Measurements from ENCODE around the gene TBC1D22A.

The TBC1D22A gene

GRCh38 chr22:46795845-46796565, 33.6 kb downstream of the TBC1D22A start:
- H3K36me3 ChIP-seq (ENCODE audit: control insufficient read depth in 2 of 2, insufficient read depth in 2 of 2, low read length in 2 of 2): peaks cover 28 to 37% of the 10 kb centered on the region in 2 donors
- H3K27me3 ChIP-seq (ENCODE audit: control insufficient read depth in 1 of 2, insufficient read depth in 2 of 2, low read length in 2 of 2): no peaks in the 10 kb centered on the region
- no peak overlapping the region for H3K4me3 ChIP-seq (ENCODE audit: low read length in 2 of 2)
- no peaks in the 10 kb centered on the region for H3K9me3 ChIP-seq (ENCODE audit: control insufficient read depth in 2 of 2, low read length in 2 of 2)
- H3K9ac ChIP-seq (ENCODE audit: low read length in 2 of 2): no peak overlapping the region
- H3K4me1 ChIP-seq (ENCODE audit: control insufficient read depth, insufficient read depth, low read length): peaks cover 8% of the 10 kb centered on the region
- H3K27ac ChIP-seq (ENCODE audit: low read length): no peak overlapping the region

- Histone ChIP-seq H3K9ac (ENCODE audit: low read length in 2 of 2) (no peak overlapping the region), H3K36me3 (ENCODE audit: control insufficient read depth in 2 of 2, insufficient read depth in 2 of 2, low read length in 2 of 2) (peaks cover 28 to 37% of the 10 kb centered on the region in 2 donors), H3K4me3 (ENCODE audit: low read length in 2 of 2) (no peak overlapping the region), H3K9me3 (ENCODE audit: control insufficient read depth in 2 of 2, low read length in 2 of 2) (no peaks in the 10 kb centered on the region), H3K4me1 (ENCODE audit: control insufficient read depth, insufficient read depth, low read length) (peaks cover 3% of the 10 kb centered on the region), H3K27ac (ENCODE audit: low read length) (no peak overlapping the region), H3K27me3 (ENCODE audit: control insufficient read depth in 1 of 2, insufficient read depth in 2 of 2, low read length in 2 of 2) (no peaks in the 10 kb centered on the region)
Measured at GRCh38 chr22:46796566-46797195, 34.2 kb downstream of the TBC1D22A start.

GRCh38 chr22:46797355-46797754, 34.9 kb downstream of the TBC1D22A start:
- no peak overlapping the region for H3K9ac ChIP-seq (ENCODE audit: low read length in 2 of 2)
- no peaks in the 10 kb centered on the region for H3K9me3 ChIP-seq (ENCODE audit: control insufficient read depth in 2 of 2, low read length in 2 of 2)
- H3K27ac ChIP-seq (ENCODE audit: low read length): no peak overlapping the region
- H3K27me3 ChIP-seq (ENCODE audit: control insufficient read depth in 1 of 2, insufficient read depth in 2 of 2, low read length in 2 of 2): no peaks in the 10 kb centered on the region
- no peak overlapping the region for H3K4me3 ChIP-seq (ENCODE audit: low read length in 2 of 2)
- peaks cover under 1% of the 10 kb centered on the region for H3K4me1 ChIP-seq (ENCODE audit: control insufficient read depth, insufficient read depth, low read length)
- peaks cover 28 to 39% of the 10 kb centered on the region in 2 donors for H3K36me3 ChIP-seq (ENCODE audit: control insufficient read depth in 2 of 2, insufficient read depth in 2 of 2, low read length in 2 of 2)

- Histone ChIP-seq H3K9ac (ENCODE audit: low read length in 2 of 2) (no peak overlapping the region), H3K36me3 (ENCODE audit: control insufficient read depth in 2 of 2, insufficient read depth in 2 of 2, low read length in 2 of 2) (peaks cover 28 to 36% of the 10 kb centered on the region in 2 donors), H3K9me3 (ENCODE audit: control insufficient read depth in 2 of 2, low read length in 2 of 2) (no peaks in the 10 kb centered on the region), H3K4me1 (ENCODE audit: control insufficient read depth, insufficient read depth, low read length) (no peaks in the 10 kb centered on the region), H3K4me3 (ENCODE audit: low read length in 2 of 2) (no peak overlapping the region), H3K27ac (ENCODE audit: low read length) (no peak overlapping the region), H3K27me3 (ENCODE audit: control insufficient read depth in 1 of 2, insufficient read depth in 2 of 2, low read length in 2 of 2) (no peaks in the 10 kb centered on the region)
Measured at GRCh38 chr22:46798041-46798365, 35.6 kb downstream of the TBC1D22A start.

GRCh38 chr22:46798366-46799350, 36.2 kb downstream of the TBC1D22A start:
- no peaks in the 10 kb centered on the region for H3K4me1 ChIP-seq (ENCODE audit: control insufficient read depth, insufficient read depth, low read length)
- H3K4me3 ChIP-seq (ENCODE audit: low read length in 2 of 2): no peak overlapping the region
- H3K9me3 ChIP-seq (ENCODE audit: control insufficient read depth in 2 of 2, low read length in 2 of 2): no peaks in the 10 kb centered on the region
- no peak overlapping the region for H3K9ac ChIP-seq (ENCODE audit: low read length in 2 of 2)
- H3K27me3 ChIP-seq (ENCODE audit: control insufficient read depth in 1 of 2, insufficient read depth in 2 of 2, low read length in 2 of 2): no peaks in the 10 kb centered on the region
- H3K36me3 ChIP-seq (ENCODE audit: control insufficient read depth in 2 of 2, insufficient read depth in 2 of 2, low read length in 2 of 2): peaks cover 25 to 31% of the 10 kb centered on the region in 2 donors
- no peak overlapping the region for H3K27ac ChIP-seq (ENCODE audit: low read length)

DNA sequence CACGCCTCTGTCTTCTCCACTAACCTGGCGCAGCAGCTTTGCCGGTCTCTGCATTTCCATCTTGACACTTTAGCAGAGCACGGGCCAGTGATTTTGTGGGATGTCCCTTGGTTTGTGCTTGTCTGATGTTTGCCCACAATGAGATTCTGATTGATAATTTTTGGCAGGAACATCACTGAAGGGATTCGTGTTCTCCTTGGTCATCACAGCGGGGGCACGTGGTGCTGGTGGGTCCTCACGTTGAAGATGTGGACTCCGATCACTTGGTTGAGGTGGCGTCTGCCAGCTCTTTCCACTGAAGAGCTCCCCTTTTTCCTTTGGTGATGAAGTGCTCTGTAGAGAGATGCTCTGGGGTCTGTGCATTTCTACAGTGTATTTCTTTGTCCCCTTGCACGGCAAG, 37.2 kb downstream of the TBC1D22A start:
- Histone ChIP-seq H3K27me3 (ENCODE audit: control insufficient read depth in 1 of 2, insufficient read depth in 2 of 2, low read length in 2 of 2) (no peaks in the 10 kb centered on the region), H3K9me3 (ENCODE audit: control insufficient read depth in 2 of 2, low read length in 2 of 2) (no peaks in the 10 kb centered on the region), H3K27ac (ENCODE audit: low read length) (no peak overlapping the region), H3K4me1 (ENCODE audit: control insufficient read depth, insufficient read depth, low read length) (no peaks in the 10 kb centered on the region), H3K9ac (ENCODE audit: low read length in 2 of 2) (no peak overlapping the region), H3K36me3 (ENCODE audit: control insufficient read depth in 2 of 2, insufficient read depth in 2 of 2, low read length in 2 of 2) (peaks cover 18 to 21% of the 10 kb centered on the region in 2 donors), H3K4me3 (ENCODE audit: low read length in 2 of 2) (no peak overlapping the region)

DNA sequence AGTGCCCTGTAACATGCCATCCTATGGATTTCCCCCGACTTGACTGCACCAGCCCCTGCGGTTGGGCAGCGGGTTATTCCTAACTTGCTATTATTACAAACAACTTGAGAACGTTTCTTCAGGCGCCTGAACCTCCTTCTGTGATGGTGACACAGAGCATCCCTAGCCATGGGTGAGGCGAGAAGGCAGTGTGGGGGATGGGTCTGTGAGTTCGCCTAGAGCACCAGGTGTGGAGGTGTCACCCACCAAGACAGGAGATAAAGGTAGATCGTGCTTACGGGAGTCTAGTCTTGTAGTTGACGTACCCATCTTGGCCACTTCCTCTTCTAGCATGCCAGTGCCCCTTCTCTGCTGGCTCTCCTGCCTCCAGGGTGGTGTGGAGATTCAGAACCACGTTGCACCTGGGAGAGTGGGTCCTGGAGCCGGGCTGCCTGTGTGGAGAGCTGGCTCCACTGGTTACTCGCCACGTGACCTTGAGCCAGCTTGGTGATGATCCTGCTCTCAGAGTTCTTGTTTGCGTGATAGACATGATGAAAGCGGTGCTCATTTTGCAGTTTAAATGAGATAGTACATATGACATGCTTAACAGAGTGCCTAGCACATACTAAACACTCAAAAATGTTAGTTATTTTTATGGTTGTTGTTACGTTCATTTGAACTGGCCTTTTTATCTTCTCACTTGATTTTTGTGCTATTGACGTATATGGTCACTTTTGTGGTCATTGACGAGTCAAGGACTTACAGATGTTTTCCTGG, 37.8 kb downstream of the TBC1D22A start:
- Histone ChIP-seq H3K27ac (ENCODE audit: low read length) (no peak overlapping the region), H3K36me3 (ENCODE audit: control insufficient read depth in 2 of 2, insufficient read depth in 2 of 2, low read length in 2 of 2) (peaks cover 18 to 25% of the 10 kb centered on the region in 2 donors), H3K9ac (ENCODE audit: low read length in 2 of 2) (no peak overlapping the region)

DNA sequence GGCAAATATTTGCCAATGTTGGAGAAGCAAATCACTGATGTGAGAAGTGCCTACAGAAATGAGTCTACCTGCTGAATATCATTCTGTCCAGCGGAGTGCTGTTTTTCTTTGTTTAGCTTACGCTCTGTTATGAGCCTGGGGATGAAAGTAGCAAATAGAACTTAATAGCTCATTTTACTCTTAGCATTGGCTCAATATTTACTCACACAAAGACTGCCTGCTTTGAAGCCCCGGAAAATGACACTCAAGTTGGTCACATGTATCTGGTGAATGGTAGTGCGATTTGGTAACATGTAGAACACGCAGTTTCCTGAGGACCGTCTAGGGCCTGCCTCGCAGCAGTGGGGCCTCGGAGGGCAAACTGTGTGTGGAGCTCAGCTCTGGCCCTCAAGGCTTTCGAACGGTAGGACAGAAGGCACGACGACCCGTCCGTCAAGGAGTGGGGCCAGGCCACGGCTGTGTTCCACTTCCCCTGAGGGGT, 38.9 kb downstream of the TBC1D22A start:
- H3K27ac ChIP-seq (ENCODE audit: low read length): no peak overlapping the region
- H3K9ac ChIP-seq (ENCODE audit: low read length in 2 of 2): no peak overlapping the region
- H3K27me3 ChIP-seq (ENCODE audit: control insufficient read depth in 1 of 2, insufficient read depth in 2 of 2, low read length in 2 of 2): no peaks in the 10 kb centered on the region
- no peaks in the 10 kb centered on the region for H3K9me3 ChIP-seq (ENCODE audit: control insufficient read depth in 2 of 2, low read length in 2 of 2)
- H3K36me3 ChIP-seq (ENCODE audit: control insufficient read depth in 2 of 2, insufficient read depth in 2 of 2, low read length in 2 of 2): peaks cover 14 to 26% of the 10 kb centered on the region in 2 donors
- H3K4me3 ChIP-seq (ENCODE audit: low read length in 2 of 2): no peak overlapping the region
- H3K4me1 ChIP-seq (ENCODE audit: control insufficient read depth, insufficient read depth, low read length): no peaks in the 10 kb centered on the region

More for the DNA sequence above, 37.8 kb downstream of the TBC1D22A start:
- Histone ChIP-seq H3K27me3 (ENCODE audit: control insufficient read depth in 1 of 2, insufficient read depth in 2 of 2, low read length in 2 of 2) (no peaks in the 10 kb centered on the region), H3K4me3 (ENCODE audit: low read length in 2 of 2) (no peak overlapping the region), H3K4me1 (ENCODE audit: control insufficient read depth, insufficient read depth, low read length) (no peaks in the 10 kb centered on the region), H3K9me3 (ENCODE audit: control insufficient read depth in 2 of 2, low read length in 2 of 2) (no peaks in the 10 kb centered on the region)

- Histone ChIP-seq H3K4me3 (ENCODE audit: low read length in 2 of 2) (no peak overlapping the region), H3K27me3 (ENCODE audit: control insufficient read depth in 1 of 2, insufficient read depth in 2 of 2, low read length in 2 of 2) (no peaks in the 10 kb centered on the region), H3K9ac (ENCODE audit: low read length in 2 of 2) (no peak overlapping the region), H3K36me3 (ENCODE audit: control insufficient read depth in 2 of 2, insufficient read depth in 2 of 2, low read length in 2 of 2) (peaks cover 15 to 26% of the 10 kb centered on the region in 2 donors), H3K27ac (ENCODE audit: low read length) (no peak overlapping the region), H3K4me1 (ENCODE audit: control insufficient read depth, insufficient read depth, low read length) (no peaks in the 10 kb centered on the region), H3K9me3 (ENCODE audit: control insufficient read depth in 2 of 2, low read length in 2 of 2) (no peaks in the 10 kb centered on the region)
Measured at GRCh38 chr22:46801826-46802607, 39.6 kb downstream of the TBC1D22A start.
